Activated T-helper 1 cell treated with anti-CD3 and anti-CD28 coated beads, Interleukin-12 subunit alpha, Interleukin-12 subunit beta, Interleukin-2, Interleukin-4 antibody, amounts not matched to agents 30 ng/mL and 10 ng/mL and 1 ng/mL, durations not matched to agents 14 hours and 24 hours and 36 hours (primary cell): ENCODE measurements around the gene RPL10A. TPM values are rescaled to one million over a fixed set of nuclear protein-coding genes. Genes with fewer than 3 reads are reported as not detected.
"Not testable (repeated sequence)": the region's sequence is repeated elsewhere in the genome, so short reads cannot be mapped to it uniquely, and the experiment has no call there.

Experiments used
- DNase-seq: peaks from one replicate; pipeline ENCODE4 v3.0.0; 2021; ENCODE audit warnings: low spot score
- H3K27ac Mint-ChIP-seq: one replicate; pipeline ENCODE4 v1.8.0; 2021; ENCODE audit warnings: mild to moderate bottlenecking, mixed read lengths
- H3K27me3 Mint-ChIP-seq: one replicate; pipeline ENCODE4 v1.8.0; 2022; ENCODE audit warnings: mild to moderate bottlenecking, moderate library complexity, mixed read lengths; ENCODE audit not compliant: insufficient read depth
- H3K36me3 Mint-ChIP-seq: one replicate; pipeline ENCODE4 v1.8.0; 2021; ENCODE audit warnings: low read depth, mixed read lengths
- H3K4me1 Mint-ChIP-seq: one replicate; pipeline ENCODE4 v1.8.0; 2021; ENCODE audit warnings: low read depth, mixed read lengths
- H3K4me3 Mint-ChIP-seq: one replicate; pipeline ENCODE4 v1.8.0; 2021; ENCODE audit warnings: mild to moderate bottlenecking, moderate library complexity, mixed read lengths
- H3K9me3 Mint-ChIP-seq: one replicate; pipeline ENCODE4 v1.8.0; 2021; ENCODE audit warnings: mixed read lengths
- intact Hi-C: fragments of 100-400 bp; cut with micrococcal nuclease; formaldehyde crosslinking; loops from one replicate; pipeline ENCODE4 v1.15.1; 2024
- total RNA-seq: library from RNA; stranded (reverse); gene quantifications from 2 replicates; pipeline ENCODE4 v1.2.3, GENCODE V29; 2022

RPL10A gene
- total RNA-seq, 1 donor from 2014 or later: 1,580 TPM

GRCh38 chr6:35436071-35436857 is 31.9 kb upstream of the RPL10A start:
- Mint-ChIP-seq H3K36me3 (no peaks in the 10 kb centered on the region), H3K4me1 (no peaks in the 10 kb centered on the region), H3K4me3 (no peak overlapping the region), H3K9me3 (no peaks in the 10 kb centered on the region), H3K27ac (no peak overlapping the region), H3K27me3 (no peaks in the 10 kb centered on the region)
- intact Hi-C loops: no loop called here
- no peak for DNase-seq

- intact Hi-C loops, H3K4me3 Mint-ChIP-seq, H3K9me3 Mint-ChIP-seq, DNase-seq, H3K4me1 Mint-ChIP-seq, H3K27ac Mint-ChIP-seq, H3K36me3 Mint-ChIP-seq, H3K27me3 Mint-ChIP-seq: not testable (repeated sequence)
These were observed 29.7 kb upstream of the RPL10A start for GRCh38 chr6:35438378-35439065.

- Mint-ChIP-seq H3K4me1 (no peaks in the 10 kb centered on the region), H3K36me3 (no peaks in the 10 kb centered on the region), H3K27ac (no peak overlapping the region), H3K4me3 (no peak overlapping the region), H3K9me3 (no peaks in the 10 kb centered on the region), H3K27me3 (no peaks in the 10 kb centered on the region)
- DNase-seq: no peak
- intact Hi-C loops: no loop called here
These were observed 28.9 kb upstream of the RPL10A start for GRCh38 chr6:35439308-35439707.

GRCh38 chr6:35441205-35441604 is 27.0 kb upstream of the RPL10A start:
- H3K4me1 Mint-ChIP-seq: peaks cover 5% of the 10 kb centered on the region
- no peaks in the 10 kb centered on the region for H3K27me3 Mint-ChIP-seq
- H3K36me3 Mint-ChIP-seq: no peaks in the 10 kb centered on the region
- intact Hi-C loops: no loop called here
- no peaks in the 10 kb centered on the region for H3K9me3 Mint-ChIP-seq
- no peak for DNase-seq
- H3K27ac Mint-ChIP-seq: no peak overlapping the region
- no peak overlapping the region for H3K4me3 Mint-ChIP-seq

GRCh38 chr6:35441642-35442041 is 26.6 kb upstream of the RPL10A start:
- H3K27me3 Mint-ChIP-seq: peaks cover 1% of the 10 kb centered on the region

GRCh38 chr6:35442693-35443092 is 25.5 kb upstream of the RPL10A start:
- H3K4me3 Mint-ChIP-seq: no peak overlapping the region
- intact Hi-C loops: no loop called here
- no peaks in the 10 kb centered on the region for H3K36me3 Mint-ChIP-seq
- H3K9me3 Mint-ChIP-seq: no peaks in the 10 kb centered on the region
- no peak for DNase-seq
- peaks cover 1% of the 10 kb centered on the region for H3K27me3 Mint-ChIP-seq
- H3K27ac Mint-ChIP-seq: no peak overlapping the region
- peaks cover 13% of the 10 kb centered on the region for H3K4me1 Mint-ChIP-seq

More at GRCh38 chr6:35441642-35442041, 26.6 kb upstream of the RPL10A start:
- Mint-ChIP-seq H3K36me3 (no peaks in the 10 kb centered on the region), H3K9me3 (no peaks in the 10 kb centered on the region), H3K4me1 (peaks cover 5% of the 10 kb centered on the region), H3K27ac (no peak overlapping the region), H3K4me3 (no peak overlapping the region)
- intact Hi-C loops: no loop called here
- no peak for DNase-seq

GRCh38 chr6:35443341-35444030 is 24.7 kb upstream of the RPL10A start:
- no peaks in the 10 kb centered on the region for H3K36me3 Mint-ChIP-seq
- H3K27ac Mint-ChIP-seq: no peak overlapping the region
- no peak for DNase-seq
- H3K9me3 Mint-ChIP-seq: no peaks in the 10 kb centered on the region
- H3K27me3 Mint-ChIP-seq: peaks cover 1% of the 10 kb centered on the region
- H3K4me1 Mint-ChIP-seq: peaks cover 13% of the 10 kb centered on the region
- H3K4me3 Mint-ChIP-seq: no peak overlapping the region
- intact Hi-C loops: no loop called here

- Mint-ChIP-seq H3K36me3 (no peaks in the 10 kb centered on the region), H3K27me3 (peaks cover 1% of the 10 kb centered on the region), H3K9me3 (no peaks in the 10 kb centered on the region), H3K4me3 (no peak overlapping the region), H3K27ac (no peak overlapping the region), H3K4me1 (peaks cover 19% of the 10 kb centered on the region)
- intact Hi-C loops: no loop called here
- DNase-seq: no peak
These were observed 22.5 kb upstream of the RPL10A start for GRCh38 chr6:35445691-35446090.

GRCh38 chr6:35448191-35448590 is 20.0 kb upstream of the RPL10A start:
- no peak for DNase-seq
- Mint-ChIP-seq H3K4me1 (peaks cover 34% of the 10 kb centered on the region), H3K27me3 (peaks cover 1% of the 10 kb centered on the region), H3K9me3 (no peaks in the 10 kb centered on the region), H3K27ac (no peak overlapping the region), H3K36me3 (peaks cover 2% of the 10 kb centered on the region), H3K4me3 (no peak overlapping the region)
- intact Hi-C loops: loop anchor here (2.0 kb wide), 1 partner anchor 29 kb away; no protein-coding TSS in a partner anchor

- Mint-ChIP-seq H3K27me3 (peaks cover 1% of the 10 kb centered on the region), H3K4me3 (no peak overlapping the region), H3K9me3 (no peaks in the 10 kb centered on the region), H3K4me1 (peaks cover 44% of the 10 kb centered on the region), H3K27ac (no peak overlapping the region), H3K36me3 (peaks cover 2% of the 10 kb centered on the region)
- DNase-seq: peak; percentile 24
- intact Hi-C loops: loop anchor here (1.0 to 2.0 kb wide), 4 partner anchors 31 to 152 kb away; partner anchors contain the start of genes DEF6 and PPARD
These were observed 18.8 kb upstream of the RPL10A start for GRCh38 chr6:35449287-35449881.

GRCh38 chr6:35451354-35452182 is 16.6 kb upstream of the RPL10A start:
- Mint-ChIP-seq H3K36me3 (peaks cover 11% of the 10 kb centered on the region), H3K27me3 (no peaks in the 10 kb centered on the region), H3K4me3 (peak overlapping the region; percentile 85), H3K9me3 (no peaks in the 10 kb centered on the region), H3K27ac (peak overlapping the region; percentile 29), H3K4me1 (peaks cover 54% of the 10 kb centered on the region)
- no peak for DNase-seq
- intact Hi-C loops: loop anchor here (1.0 kb wide), 5 partner anchors 17 to 192 kb away; partner anchors contain the start of genes RPL10A and ZNF76
